Right ventricle myocardium superior (tissue), 1 donor: Measurements from ENCODE around the gene TNPO1. TPM values are rescaled to one million over a fixed set of nuclear protein-coding genes. Genes with fewer than 3 reads are reported as not detected.

Source experiments
- ATAC-seq: fragments of 200-7000 bp; cut with Tn5 transposase; one replicate; pipeline ENCODE4 v1.9.1; 2020; ENCODE audit warnings: mild to moderate bottlenecking; ENCODE audit not compliant: poor library complexity
- DNase-seq: peaks from one replicate; pipeline ENCODE4 v3.0.0-alpha.2; 2020
- intact Hi-C: fragments of 100-400 bp; cut with DNase I; formaldehyde crosslinking; loops from one replicate; pipeline ENCODE4 v1.11.2; 2022
- total RNA-seq: library from RNA; stranded (reverse); fragmentation: NEBNext Ultra II Directional; extraction: Animal tissue kit (Norgen Biotek cat#: 25700); gene quantifications from one replicate; pipeline ENCODE4 v1.2.1, GENCODE V29; 2021
- donor health status: DM: no; HTN: yes; CAD: no; lungs with severe emphysema.

Gene TNPO1
- total RNA-seq, 1 donor from 2014 or later, result 61.2 TPM

DNA sequence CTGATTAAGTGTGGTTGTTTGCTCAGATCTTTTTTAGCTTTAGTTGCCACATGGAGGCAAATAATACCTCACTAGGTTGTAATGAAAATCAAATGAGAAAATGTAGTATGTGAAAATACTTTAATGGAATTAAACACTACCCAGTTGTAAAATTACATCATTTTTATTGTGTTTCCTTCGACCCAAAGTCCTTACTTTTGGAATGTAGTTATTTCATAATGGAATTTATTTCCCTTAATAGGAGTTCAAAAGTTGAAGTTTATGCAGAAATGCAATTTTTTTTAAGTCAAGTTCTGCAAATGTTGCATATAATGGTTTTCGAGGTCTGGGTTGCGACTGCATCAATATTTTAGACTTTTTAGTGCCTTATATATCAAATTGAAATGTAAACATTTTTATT lies 31.0 kb downstream of the TNPO1 start:
- no peak for ATAC-seq
- intact Hi-C loops, result no loop called here

DNA sequence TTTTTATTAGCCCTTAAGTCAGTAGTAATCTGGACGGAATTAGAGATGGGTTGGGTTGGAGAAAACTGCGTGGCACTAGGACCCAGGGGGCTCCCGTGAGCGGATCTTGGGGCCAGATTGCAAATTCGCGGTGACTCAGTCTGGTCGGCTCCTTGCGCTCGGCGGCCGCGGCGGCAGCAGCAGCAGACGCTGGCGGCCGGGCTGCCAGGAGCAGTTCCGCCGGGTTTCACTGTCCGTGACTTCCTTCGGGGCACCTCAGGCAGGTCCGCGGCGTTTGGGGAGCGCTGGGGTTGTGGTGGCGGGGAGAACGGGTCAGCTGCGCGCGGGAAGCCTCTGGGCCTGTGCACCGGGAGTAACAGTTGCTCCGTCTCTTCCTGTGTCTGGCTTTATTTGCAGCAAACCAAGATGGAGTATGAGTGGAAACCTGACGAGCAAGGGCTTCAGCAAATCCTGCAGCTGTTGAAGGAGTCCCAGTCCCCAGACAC lies 31.6 kb downstream of the TNPO1 start:
- ATAC-seq, result peak; percentile 97
- peak; percentile 94 for DNase-seq
- intact Hi-C loops, result no loop called here

More for the DNA sequence above, 31.0 kb downstream of the TNPO1 start:
- no peak for DNase-seq

DNA sequence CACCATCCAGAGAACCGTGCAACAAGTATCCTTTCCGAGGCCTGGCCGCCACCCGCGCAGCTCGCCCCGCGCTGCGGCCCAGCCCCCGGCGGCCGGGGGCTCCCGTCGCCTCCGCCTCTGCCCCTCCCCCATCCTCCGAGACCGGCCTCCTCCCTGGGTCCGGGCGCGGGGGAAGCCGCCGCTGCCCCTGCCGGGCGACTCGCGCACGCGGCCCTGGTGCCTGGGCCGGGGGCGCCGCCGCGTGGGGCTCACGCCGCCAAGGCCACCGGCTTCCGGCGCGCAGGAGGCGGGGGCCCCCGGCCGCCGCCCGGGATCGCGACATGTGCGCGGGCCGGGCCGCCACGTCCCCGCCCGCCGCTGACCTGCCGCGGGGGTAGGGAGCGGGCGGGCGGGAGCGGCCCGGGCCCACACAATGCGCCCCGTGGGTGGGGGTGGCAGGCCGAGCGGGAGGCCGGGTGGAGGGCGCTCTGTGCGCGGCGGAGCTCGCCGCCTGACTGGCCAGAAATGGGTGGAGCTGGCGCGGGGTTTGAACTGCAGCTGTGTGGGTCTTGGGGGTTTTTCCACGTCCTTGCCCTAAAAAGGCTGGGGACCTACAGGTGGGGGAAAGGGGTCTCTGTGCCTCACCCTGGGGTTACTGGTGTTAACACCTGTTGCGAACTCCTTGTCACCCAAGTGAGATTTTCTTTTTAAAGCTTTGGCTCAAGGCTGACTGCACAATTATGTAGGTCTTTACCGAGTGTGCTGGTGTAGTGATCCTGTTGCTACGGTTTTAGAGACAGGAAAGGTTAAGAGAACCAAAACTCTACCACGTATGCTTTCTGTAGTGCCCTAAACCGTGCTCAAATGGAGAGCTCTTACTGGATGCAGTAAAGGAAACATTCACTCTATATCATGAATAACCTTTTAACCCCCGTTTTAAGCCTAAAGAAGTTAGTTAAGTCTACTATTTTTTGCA lies 32.3 kb downstream of the TNPO1 start:
- DNase-seq (peak; percentile 72), ATAC-seq (peak; percentile 72)
- intact Hi-C loops, result no loop called here

DNA sequence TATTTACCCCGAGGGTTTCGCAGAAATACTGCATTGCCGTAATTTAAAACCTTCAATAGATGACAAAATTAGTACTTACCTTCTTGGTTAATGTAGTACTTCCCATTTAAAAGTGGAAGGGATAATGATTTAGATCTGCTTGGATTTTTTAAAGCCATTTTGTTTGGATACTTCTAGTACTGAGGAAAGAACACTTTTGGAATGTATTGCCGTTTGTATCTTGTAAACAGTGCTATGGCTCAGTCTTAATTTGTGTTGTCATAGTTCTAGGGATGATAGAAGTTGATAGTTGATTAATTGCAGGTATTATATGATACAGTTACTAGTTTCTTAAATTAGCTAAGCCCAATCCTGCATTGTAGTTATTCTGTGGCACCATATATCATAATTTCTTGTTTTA lies 33.1 kb downstream of the TNPO1 start:
- intact Hi-C loops, result no loop called here
- DNase-seq, result no peak
- ATAC-seq, result no peak

DNA sequence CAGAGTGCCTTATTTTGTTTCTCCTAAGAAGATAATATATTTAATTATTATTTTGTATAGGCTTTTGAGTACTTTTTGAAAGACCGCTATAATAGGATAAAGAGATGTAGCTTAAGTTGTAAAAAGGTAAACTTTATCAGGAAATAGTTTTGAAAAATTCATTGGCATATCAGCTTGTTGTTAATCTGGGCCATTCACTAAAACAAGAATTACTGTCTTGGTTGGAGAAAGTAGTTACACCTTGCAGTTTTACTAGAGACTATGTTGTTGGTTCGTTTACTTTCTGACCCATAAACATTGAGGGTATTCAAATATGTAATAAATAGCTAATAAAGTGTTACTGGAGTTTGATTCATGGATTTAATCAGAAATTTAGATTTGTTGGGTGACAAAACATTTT lies 33.7 kb downstream of the TNPO1 start:
- no peak for ATAC-seq

DNA sequence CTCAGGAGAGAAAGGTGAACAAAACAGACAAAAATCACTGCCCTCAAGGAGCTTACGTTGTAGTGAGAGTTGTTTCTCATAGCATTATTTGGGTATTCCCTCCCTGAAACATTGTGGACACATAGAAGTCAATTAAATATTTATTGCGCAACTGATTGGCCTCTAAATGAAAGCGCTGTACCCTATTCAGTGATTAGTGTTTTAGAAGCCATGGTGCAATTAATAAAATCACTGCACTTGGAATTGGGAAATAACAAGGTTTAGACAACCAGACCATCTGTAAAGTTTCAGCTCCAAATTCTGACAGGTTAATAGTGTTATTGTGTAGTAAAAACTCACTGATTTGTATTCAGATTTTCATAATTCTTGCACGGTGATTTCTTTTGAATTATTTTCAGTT lies 35.9 kb downstream of the TNPO1 start:
- intact Hi-C loops, result no loop called here
- ATAC-seq, result no peak
- no peak for DNase-seq

More for the DNA sequence above, 33.7 kb downstream of the TNPO1 start:
- no peak for DNase-seq
- intact Hi-C loops, result no loop called here

DNA sequence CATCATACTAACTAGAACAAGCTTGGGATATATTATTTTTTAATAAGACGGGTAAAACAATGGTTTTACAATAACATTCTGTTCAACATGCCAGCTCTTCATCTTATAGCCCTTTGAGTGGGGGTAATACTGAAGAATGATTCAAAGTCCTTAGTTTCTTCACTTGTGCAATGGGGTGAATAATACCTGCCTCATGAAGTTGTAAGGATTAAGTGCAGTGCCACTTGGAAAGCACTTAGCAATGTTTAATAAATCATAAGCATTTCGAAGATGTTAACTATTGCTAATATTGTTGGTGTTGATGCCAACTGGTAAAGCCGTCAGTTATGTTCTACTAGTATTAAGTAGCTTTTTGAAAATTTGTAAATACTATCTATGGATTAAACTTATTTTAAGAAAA lies 38.0 kb downstream of the TNPO1 start:
- no peak for DNase-seq
- intact Hi-C loops, result no loop called here
- no peak for ATAC-seq

DNA sequence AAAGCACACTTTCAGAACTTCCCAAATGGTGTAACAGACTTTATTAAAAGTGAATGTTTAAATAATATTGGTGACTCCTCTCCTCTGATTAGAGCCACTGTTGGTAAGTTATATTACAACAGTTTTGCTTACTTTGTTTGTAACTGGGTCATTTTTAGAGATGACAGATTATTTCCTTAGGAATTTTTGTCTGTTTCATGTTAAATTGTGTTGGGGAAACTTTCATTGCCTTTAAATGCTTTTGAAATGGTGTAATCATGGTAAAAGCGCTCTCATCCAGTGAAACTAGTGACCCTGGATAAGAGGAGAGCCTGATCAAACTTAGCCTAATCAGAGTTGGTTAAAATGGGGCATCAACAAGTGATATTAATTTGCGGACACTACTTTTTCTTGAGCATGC lies 39.4 kb downstream of the TNPO1 start:
- ATAC-seq (no peak), DNase-seq (no peak)
- intact Hi-C loops, result no loop called here

DNA sequence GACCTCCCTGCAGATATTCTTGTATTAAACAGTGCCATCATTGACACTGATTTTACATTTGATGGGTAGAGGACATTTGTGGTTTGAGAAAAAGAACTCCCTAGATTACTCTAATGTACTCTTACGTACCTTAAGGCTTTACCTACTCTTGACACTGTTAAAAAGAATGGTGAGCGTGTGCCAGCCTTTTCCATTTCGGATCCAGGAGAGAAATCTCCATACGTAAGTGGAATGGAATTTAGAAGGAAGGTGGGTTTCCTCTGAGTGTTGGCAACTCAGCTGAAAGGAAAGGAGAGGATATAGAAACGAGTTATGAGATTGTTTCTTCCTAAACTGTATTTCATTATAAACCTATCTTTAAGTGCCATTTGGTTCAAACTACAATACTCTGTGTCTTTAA lies 40.9 kb downstream of the TNPO1 start:
- intact Hi-C loops, result no loop called here
- ATAC-seq (no peak), DNase-seq (no peak)

DNA sequence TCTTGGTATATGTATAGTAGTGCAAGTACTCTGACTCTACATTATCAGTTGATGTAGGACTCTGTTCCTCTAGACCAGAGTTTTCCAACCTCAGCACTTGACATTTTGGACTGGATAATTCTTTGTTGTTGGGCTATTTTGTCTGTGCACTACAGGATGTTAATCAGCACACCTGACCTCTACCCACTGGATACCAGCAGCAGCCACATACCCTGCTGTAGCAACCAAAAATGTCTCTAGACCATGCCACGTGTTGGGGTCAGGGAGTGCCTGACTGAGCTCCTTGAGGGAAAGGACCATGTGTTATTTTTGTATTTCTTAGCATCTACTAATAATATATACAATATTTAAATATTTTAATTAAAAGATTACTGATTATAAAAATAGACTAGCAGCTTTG lies 42.7 kb downstream of the TNPO1 start:
- ATAC-seq (no peak), DNase-seq (no peak)
- intact Hi-C loops, result no loop called here

DNA sequence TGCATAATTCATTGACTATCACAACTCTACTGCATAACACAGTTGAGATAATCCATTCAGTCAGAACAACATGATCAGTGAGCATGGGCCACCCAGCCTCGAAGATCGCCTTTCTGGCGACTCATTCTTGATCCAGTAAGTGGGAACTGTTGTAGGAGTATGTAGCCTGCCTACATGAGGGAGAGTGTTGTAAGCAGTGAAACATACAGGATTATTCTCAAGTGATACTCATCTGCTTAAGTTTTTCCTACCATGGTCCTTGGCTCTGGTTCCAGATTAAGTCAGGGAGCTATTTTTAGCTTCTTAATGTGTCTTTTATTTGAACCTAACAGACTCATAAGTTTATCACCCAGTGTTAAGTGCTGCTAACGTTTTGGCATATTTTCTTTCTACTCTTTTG lies 44.0 kb downstream of the TNPO1 start:
- ATAC-seq (peak; percentile 70), DNase-seq (no peak)
- intact Hi-C loops, result no loop called here

DNA sequence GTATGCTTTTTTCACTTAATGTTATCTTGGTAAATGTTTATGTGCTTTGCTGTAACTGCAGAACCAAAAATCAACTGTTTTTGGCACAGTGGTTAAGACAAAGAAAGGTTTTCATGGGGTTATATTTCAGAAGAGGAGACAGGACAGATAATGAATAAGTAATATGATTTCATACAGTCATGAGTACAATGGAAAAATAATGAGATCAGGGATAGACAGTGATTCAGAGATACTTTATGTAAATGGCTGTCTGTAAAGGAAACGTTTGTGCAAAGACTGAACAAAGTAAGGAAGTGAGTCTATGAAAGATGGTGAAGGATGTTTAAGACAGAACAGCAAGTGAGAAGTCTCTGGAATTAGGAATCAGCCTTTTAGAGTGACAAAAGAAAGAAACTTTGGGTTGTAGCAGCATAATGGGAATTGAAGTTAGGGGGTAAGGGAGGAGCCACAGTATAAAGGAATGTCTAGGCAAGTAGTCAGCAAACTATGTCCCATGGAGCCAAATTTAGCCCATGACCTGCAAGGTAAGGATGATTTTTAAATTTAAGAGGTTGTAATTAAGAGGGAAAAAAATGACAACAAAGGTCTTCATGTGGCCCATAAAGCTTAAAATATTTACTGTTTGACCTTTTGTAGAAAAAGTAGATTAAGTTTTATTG lies 55.0 kb downstream of the TNPO1 start:
- intact Hi-C loops, result no loop called here
- ATAC-seq (peak; percentile 56), DNase-seq (no peak)

DNA sequence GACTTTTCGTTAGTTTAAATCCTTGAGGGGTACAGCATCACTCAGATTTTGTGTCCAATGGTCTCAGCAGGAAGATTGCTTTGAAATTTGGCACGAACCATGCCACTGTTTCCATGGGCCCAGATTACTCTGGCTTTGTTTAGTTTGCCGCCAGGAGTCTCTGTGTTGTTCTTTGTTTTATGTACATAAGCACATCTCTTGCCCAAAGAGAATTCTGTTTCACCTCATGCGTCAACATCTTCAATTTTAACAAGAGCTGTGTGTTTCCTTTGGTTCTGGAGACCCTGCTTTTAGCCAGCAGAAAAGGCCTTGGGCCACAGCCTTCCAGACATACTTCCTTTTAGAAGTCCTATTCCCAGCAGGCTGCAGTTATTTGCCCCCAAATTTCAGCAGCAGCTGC lies 62.4 kb downstream of the TNPO1 start:
- intact Hi-C loops, result no loop called here
- DNase-seq (no peak), ATAC-seq (no peak)

DNA sequence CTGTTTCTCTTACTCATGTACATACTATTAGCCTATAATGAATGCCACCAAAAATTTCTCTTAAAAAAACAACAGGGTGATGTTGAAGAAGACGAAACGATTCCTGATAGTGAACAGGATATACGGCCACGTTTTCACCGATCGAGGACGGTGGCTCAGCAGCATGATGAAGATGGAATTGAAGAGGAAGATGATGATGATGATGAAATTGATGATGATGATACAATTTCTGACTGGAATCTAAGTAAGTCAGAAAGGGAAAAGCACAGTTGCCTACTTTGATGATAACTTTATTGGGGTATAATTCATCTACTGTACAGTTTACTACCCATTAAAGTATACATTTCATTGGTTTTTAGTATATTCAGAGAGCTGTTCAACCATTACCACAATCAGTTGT lies 66.5 kb downstream of the TNPO1 start:
- no peak for ATAC-seq
- DNase-seq, result no peak
- intact Hi-C loops, result no loop called here

DNA sequence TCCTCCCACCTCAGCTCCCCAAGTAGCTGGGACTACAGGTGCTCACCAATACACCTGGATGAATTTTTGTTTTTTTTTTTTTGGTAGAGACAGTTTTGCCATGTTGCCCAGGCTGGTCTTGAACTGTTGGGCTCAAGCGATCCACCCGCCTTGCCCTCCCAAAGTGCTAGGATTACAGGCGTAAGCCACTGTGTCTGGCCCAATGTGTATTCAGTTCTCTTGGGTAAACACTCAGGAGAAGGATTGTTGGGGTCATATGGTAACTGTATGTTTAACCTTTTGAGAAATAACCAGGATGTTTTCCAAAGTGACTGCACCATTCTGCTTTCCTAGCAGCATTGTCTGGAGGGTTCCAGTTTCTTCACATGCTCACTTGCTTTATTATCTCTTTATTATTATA lies 67.4 kb downstream of the TNPO1 start:
- intact Hi-C loops, result no loop called here
- ATAC-seq, result no peak
- no peak for DNase-seq

DNA sequence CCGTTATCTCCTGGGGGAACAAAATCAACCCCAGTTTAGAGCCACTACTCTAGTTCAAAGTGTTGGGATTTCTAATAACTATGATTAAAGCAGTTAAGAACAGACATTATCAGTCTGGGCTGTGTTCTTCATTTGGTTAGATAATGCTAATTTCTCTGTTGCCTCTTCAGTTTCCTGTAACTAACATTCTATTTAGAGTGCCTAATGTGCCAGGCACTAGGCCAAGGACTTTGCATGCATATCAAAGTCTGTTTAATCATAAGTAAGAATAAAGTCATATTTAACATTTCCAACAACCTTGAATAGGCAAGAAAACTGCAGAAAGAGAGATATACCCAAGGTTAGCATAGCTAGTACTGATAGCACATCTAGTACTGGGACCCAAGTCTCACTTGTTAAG lies 68.4 kb downstream of the TNPO1 start:
- ATAC-seq, result no peak
- DNase-seq, result no peak
- intact Hi-C loops, result no loop called here

DNA sequence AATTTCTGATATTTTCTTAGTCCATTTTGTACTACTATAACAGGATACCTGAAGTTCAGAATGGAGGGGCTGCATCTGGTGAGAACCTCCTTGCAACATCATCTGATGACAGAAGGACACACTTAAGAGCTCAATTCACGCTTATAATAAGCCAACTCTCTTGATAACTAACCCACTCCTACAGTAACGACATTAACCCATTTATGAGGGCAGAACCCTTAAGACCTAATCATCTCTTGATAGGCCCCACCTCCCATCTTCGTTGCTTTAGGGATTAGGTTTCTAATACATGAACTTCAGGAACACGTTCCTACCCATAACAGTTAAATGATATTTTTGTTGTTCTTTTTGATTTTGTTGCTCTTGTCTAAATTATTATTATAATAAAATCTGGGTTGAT lies 69.4 kb downstream of the TNPO1 start:
- ATAC-seq (no peak), DNase-seq (no peak)
- intact Hi-C loops, result no loop called here

DNA sequence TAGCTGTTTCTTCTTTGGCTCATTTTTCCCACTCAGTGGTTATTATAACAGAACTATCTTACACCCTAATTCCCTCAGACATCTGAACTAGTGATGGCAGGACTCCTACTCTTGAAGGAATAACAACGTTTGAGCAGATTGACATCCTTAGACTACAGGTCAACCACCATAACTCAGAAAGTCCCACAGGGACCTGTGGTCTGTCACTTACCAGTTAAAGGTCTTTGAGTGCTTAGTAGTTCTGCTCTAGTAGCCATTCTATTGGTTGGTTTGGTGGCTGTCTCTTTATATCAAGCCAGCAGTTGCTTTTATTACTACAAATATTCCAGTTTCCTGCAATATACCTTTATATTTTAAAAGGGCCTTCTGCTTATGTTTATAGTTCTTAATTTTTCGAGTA lies 72.1 kb downstream of the TNPO1 start:
- ATAC-seq (no peak), DNase-seq (no peak)
- intact Hi-C loops, result no loop called here

DNA sequence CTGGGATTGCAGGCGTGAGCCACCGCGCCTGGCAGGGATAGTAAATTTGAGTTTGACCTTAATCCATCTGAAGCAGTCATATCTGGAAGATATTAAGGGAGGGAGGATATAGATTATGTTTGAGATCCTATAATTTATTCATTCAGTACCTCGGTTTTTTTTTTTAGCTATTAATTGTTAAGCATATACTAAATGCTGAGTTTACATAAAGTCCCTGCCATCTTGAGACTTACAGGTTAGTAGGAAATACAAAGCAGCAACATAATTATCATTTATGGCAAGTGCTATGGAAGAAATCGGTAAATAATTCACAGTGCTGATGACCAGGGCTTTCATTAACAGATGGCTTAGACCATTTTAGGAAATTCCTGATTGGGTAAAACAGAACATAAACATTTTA lies 72.9 kb downstream of the TNPO1 start:
- ATAC-seq (no peak), DNase-seq (no peak)
- intact Hi-C loops, result no loop called here

DNA sequence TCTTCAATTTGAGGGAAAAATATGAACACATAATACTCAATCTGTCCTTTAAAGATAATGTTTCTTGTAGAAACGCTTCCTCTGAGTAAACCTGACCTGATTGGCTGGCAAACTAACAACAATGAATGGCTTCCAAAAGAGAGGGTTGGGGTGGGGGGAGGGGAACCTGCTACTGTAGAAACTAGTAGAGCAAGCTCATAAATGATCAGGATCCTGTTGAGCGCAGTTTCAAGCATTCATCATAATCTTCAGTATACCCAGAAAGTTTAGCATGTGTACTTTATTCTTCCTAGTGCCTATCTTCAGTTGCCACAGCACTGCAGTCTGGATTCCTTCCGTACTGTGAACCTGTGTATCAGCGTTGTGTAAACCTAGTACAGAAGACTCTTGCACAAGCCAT lies 76.4 kb downstream of the TNPO1 start:
- DNase-seq (no peak), ATAC-seq (no peak)
- intact Hi-C loops, result no loop called here
